Panc1 (cell line): ENCODE results near the gene FCF1. TPM values are rescaled to one million over a fixed set of nuclear protein-coding genes. Genes with fewer than 3 reads are reported as not detected.

Experiments used
- ATAC-seq: fragments of 200-7000 bp; cut with Tn5 transposase; 2 replicates; pipeline ENCODE4 v1.9.1; 2020; ENCODE audit warnings: mild to moderate bottlenecking, moderate library complexity
- BruUV-seq: library from RNA; stranded (reverse); fragments of 400-500 nt; replicated peaks from 2 replicates; lab custom pipeline; 2021; lab: Mats Ljungman, UMichigan
- CTCF ChIA-PET: fragments of 300-600 bp; sonication (Branson Sonifier 250); formaldehyde crosslinking; loops from one replicate; lab custom pipeline; 2022; ENCODE audit warnings: antibody characterized with exemption; lab: Charles Lee
- POLR2A ChIA-PET: fragments of 300-600 bp; sonication (Branson Sonifier 250); formaldehyde crosslinking; loops from one replicate; lab custom pipeline; 2022; ENCODE audit warnings: antibody characterized with exemption; lab: Charles Lee
- DNase-seq: peaks from one replicate; pipeline ENCODE4 v3.0.0-alpha.2; 2010; ENCODE audit warnings: low read depth, low spot score
- H3K27ac ChIP-seq: 2 replicates; pipeline ENCODE4 v1.5.1; 2011; ENCODE audit warnings: mild to moderate bottlenecking, low read length, inconsistent platforms
- H3K27me3 ChIP-seq: fragments of 200-500 bp; sonication (Bioruptor generic); 2 replicates; pipeline ENCODE4 v1.6.0; 2014; ENCODE audit warnings: low read length, inconsistent platforms; ENCODE audit not compliant: control insufficient read depth, insufficient read depth
- H3K36me3 ChIP-seq: fragments of 200-500 bp; sonication (Bioruptor generic); 2 replicates; pipeline ENCODE4 v1.5.1; 2014; ENCODE audit warnings: inconsistent platforms, mild to moderate bottlenecking, low read length, moderate library complexity; ENCODE audit not compliant: control insufficient read depth, insufficient read depth
- H3K4me1 ChIP-seq: 2 replicates; pipeline ENCODE4 v1.5.1; 2011; ENCODE audit warnings: inconsistent platforms, mild to moderate bottlenecking, low read length, moderate library complexity; ENCODE audit not compliant: control insufficient read depth, insufficient read depth
- H3K4me3 ChIP-seq, 2 experiments: 2 replicates each; pipeline ENCODE4 v1.5.1; 2011 to 2012; ENCODE audit warnings: low read depth in 2 of 2, low read length in 2 of 2, mild to moderate bottlenecking in 2 of 2, inconsistent platforms in 1 of 2, moderate library complexity in 1 of 2
- H3K9me3 ChIP-seq: fragments of 200-500 bp; sonication (Bioruptor generic); 2 replicates; pipeline ENCODE4 v1.5.1; 2014; ENCODE audit warnings: low read depth, mild to moderate bottlenecking, inconsistent platforms, low read length, moderate library complexity; ENCODE audit not compliant: control insufficient read depth, insufficient read depth
- POLR2AphosphoS5 ChIP-seq: IDR thresholded peaks from 2 replicates; pipeline ENCODE4 v1.6.1; 2012; ENCODE audit warnings: mild to moderate bottlenecking, low read depth, low read length, moderate library complexity
- SIN3A ChIP-seq: IDR thresholded peaks from 2 replicates; pipeline ENCODE4 v1.6.1; 2012; ENCODE audit warnings: low read depth, mild to moderate bottlenecking, low read length, moderate library complexity, borderline replicate concordance; ENCODE audit not compliant: insufficient read depth
- TCF7L2 ChIP-seq: IDR thresholded peaks from 2 replicates; pipeline ENCODE4 v1.6.1; 2011; ENCODE audit warnings: mild to moderate bottlenecking, low read depth, low read length, inconsistent platforms
- in situ Hi-C: cut with HindIII; loops from 2 replicates; pipeline ENCODE4 v1.10.0; 2016; ENCODE audit warnings: low sequenced_read_pairs, low pct_unique_long_range_greater_than_20kb
- intact Hi-C: fragments of 100-400 bp; cut with micrococcal nuclease; formaldehyde crosslinking; loops from one replicate; pipeline ENCODE4 v1.10.0; 2022; ENCODE audit not compliant: unreplicated experiment
- total RNA-seq: library from RNA; stranded (reverse); gene quantifications from one replicate; pipeline ENCODE4 v1.2.1, GENCODE V29; 2021; ENCODE audit not compliant: unreplicated experiment
- TF ChIP-seq, protein P1 (sequence below): fragments of 450-650 bp; IDR thresholded peaks from 2 replicates; pipeline ENCODE4 v1.5.1; 2017; ENCODE audit warnings: mild to moderate bottlenecking
- TF ChIP-seq, protein P2 (sequence below), 2 experiments: IDR thresholded peaks; 2 replicates each; pipeline ENCODE4 v1.6.1; 2011 to 2012; ENCODE audit warnings: low read depth in 2 of 2, control low read depth in 1 of 2, low read length in 1 of 2, mild to moderate bottlenecking in 1 of 2, moderate library complexity in 1 of 2; ENCODE audit not compliant: insufficient read depth in 1 of 2

FCF1 gene
- total RNA-seq, 1 experiment from 2014 or later, result 41.5 TPM

DNA sequence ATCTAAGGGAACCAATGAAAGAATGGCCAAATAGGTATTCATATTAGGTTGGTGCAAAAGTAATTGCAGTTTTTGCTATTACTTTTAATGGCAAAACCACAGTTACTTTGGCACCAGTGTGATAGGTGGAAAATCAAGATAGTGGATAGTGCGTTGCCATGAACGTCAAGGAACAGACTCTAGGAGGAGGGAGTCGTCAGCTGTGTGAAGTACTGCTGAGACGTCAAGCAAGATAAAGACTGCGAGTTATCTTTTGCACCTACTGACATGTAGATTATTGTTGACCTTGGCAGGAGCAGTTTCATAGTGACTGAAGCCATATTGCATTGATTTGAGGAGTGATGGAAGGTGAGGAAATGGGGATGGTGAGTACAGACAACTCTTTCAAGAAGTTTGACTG lies 58.5 kb downstream of the FCF1 start:
- Histone ChIP-seq H3K27me3 (no peaks in the 10 kb centered on the region), H3K27ac (no peak overlapping the region), H3K4me1 (no peaks in the 10 kb centered on the region), H3K4me3 (no peak overlapping the region), H3K9me3 (no peaks in the 10 kb centered on the region), H3K36me3 (no peaks in the 10 kb centered on the region)
- ChIA-PET POLR2A (no interaction called here), CTCF (no interaction called here)
- TF ChIP-seq SIN3A, result no peak
- no peak for TF ChIP-seq TCF7L2
- no peak for TF ChIP-seq POLR2AphosphoS5
- TF ChIP-seq, protein P1, sequence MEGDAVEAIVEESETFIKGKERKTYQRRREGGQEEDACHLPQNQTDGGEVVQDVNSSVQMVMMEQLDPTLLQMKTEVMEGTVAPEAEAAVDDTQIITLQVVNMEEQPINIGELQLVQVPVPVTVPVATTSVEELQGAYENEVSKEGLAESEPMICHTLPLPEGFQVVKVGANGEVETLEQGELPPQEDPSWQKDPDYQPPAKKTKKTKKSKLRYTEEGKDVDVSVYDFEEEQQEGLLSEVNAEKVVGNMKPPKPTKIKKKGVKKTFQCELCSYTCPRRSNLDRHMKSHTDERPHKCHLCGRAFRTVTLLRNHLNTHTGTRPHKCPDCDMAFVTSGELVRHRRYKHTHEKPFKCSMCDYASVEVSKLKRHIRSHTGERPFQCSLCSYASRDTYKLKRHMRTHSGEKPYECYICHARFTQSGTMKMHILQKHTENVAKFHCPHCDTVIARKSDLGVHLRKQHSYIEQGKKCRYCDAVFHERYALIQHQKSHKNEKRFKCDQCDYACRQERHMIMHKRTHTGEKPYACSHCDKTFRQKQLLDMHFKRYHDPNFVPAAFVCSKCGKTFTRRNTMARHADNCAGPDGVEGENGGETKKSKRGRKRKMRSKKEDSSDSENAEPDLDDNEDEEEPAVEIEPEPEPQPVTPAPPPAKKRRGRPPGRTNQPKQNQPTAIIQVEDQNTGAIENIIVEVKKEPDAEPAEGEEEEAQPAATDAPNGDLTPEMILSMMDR, result no peak
- TF ChIP-seq, protein P2, sequence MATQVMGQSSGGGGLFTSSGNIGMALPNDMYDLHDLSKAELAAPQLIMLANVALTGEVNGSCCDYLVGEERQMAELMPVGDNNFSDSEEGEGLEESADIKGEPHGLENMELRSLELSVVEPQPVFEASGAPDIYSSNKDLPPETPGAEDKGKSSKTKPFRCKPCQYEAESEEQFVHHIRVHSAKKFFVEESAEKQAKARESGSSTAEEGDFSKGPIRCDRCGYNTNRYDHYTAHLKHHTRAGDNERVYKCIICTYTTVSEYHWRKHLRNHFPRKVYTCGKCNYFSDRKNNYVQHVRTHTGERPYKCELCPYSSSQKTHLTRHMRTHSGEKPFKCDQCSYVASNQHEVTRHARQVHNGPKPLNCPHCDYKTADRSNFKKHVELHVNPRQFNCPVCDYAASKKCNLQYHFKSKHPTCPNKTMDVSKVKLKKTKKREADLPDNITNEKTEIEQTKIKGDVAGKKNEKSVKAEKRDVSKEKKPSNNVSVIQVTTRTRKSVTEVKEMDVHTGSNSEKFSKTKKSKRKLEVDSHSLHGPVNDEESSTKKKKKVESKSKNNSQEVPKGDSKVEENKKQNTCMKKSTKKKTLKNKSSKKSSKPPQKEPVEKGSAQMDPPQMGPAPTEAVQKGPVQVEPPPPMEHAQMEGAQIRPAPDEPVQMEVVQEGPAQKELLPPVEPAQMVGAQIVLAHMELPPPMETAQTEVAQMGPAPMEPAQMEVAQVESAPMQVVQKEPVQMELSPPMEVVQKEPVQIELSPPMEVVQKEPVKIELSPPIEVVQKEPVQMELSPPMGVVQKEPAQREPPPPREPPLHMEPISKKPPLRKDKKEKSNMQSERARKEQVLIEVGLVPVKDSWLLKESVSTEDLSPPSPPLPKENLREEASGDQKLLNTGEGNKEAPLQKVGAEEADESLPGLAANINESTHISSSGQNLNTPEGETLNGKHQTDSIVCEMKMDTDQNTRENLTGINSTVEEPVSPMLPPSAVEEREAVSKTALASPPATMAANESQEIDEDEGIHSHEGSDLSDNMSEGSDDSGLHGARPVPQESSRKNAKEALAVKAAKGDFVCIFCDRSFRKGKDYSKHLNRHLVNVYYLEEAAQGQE (IDR thresholded peaks at IDR 0.05; ENCODE audit: insufficient read depth in 1 of 2, low read depth in 2 of 2, low read length in 1 of 2), result no peak
- DNase-seq (no peak), ATAC-seq (no peak)
- in situ Hi-C loops (no loop called here), intact Hi-C loops (no loop called here)
- BruUV-seq, result no TSS peak

DNA sequence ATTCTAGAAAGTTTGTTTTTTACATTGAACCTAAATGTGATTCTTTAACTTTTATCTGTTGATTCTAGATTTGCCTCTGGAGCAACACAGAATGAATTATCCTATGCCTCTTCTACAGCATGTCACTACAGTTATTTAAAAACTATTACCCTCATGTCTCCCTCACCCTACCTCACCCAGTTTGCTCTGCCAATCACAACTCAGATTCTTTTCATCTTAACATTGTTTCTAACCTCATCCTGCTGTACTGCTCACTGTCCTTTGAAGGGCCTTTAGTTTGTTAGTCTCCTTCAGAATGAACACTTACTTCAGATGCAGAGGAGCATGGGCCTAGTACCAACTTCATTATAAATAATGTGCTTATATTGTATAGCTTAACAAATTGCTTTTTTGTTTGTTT lies 71.7 kb downstream of the FCF1 start:
- intact Hi-C loops, result no loop called here
- H3K9me3 ChIP-seq, result no peaks in the 10 kb centered on the region
- H3K4me3 ChIP-seq, result no peak overlapping the region
- no peaks in the 10 kb centered on the region for H3K4me1 ChIP-seq
- no TSS peak for BruUV-seq
- DNase-seq (no peak), ATAC-seq (no peak)
- ChIA-PET POLR2A (no interaction called here), CTCF (no interaction called here)
- peaks cover 21% of the 10 kb centered on the region for H3K36me3 ChIP-seq
- no peaks in the 10 kb centered on the region for H3K27me3 ChIP-seq
- no peak overlapping the region for H3K27ac ChIP-seq
- TF ChIP-seq, protein P1, result no peak
- in situ Hi-C loops, result no loop called here
